GM12874 (cell line): ENCODE data around the gene ELMO3.

Experiments
- CTCF ChIP-seq: IDR thresholded peaks from 2 replicates; pipeline ENCODE4 v1.5.1; 2011; ENCODE audit warnings: low read depth, mild to moderate bottlenecking, control low read depth, low read length, moderate library complexity; ENCODE audit not compliant: insufficient read depth

The ELMO3 gene

GRCh38 chr16:67155295-67156142, 43.4 kb upstream of the ELMO3 start:
- peak; percentile 99 for TF ChIP-seq CTCF

- TF ChIP-seq CTCF, result no peak
Observed at GRCh38 chr16:67156143-67156844, 42.6 kb upstream of the ELMO3 start.

- no peak for TF ChIP-seq CTCF
Observed at GRCh38 chr16:67157106-67157748, 41.7 kb upstream of the ELMO3 start.

- no peak for TF ChIP-seq CTCF
Observed at GRCh38 chr16:67157892-67158635, 40.9 kb upstream of the ELMO3 start.

- no peak for TF ChIP-seq CTCF
Observed at GRCh38 chr16:67158637-67159600, 40.0 kb upstream of the ELMO3 start.

GRCh38 chr16:67161595-67162058, 37.3 kb upstream of the ELMO3 start:
- TF ChIP-seq CTCF, result no peak
